H1 (cell line): Measurements from ENCODE around the gene CAPN7. TPM values are rescaled to one million over a fixed set of nuclear protein-coding genes. Genes with fewer than 3 reads are reported as not detected.

ENCODE experiments used
- CTCF ChIA-PET: fragments of 300-600 bp; sonication (Branson Sonifier 250); formaldehyde crosslinking; loops from one replicate; lab custom pipeline; 2021; ENCODE audit not compliant: partially characterized antibody; lab: Charles Lee
- POLR2A ChIA-PET: fragments of 300-600 bp; sonication (Branson Sonifier 250); formaldehyde crosslinking; loops from one replicate; lab custom pipeline; 2021; ENCODE audit warnings: inconsistent platforms; ENCODE audit not compliant: partially characterized antibody; lab: Charles Lee
- DNase-seq, 2 experiments: peaks; one replicate each; pipeline versions ENCODE4 v3.0.0 to v3.0.0-alpha.2; 2010 to 2022; ENCODE audit warnings: low spot score in 2 of 2, low read depth in 1 of 2, mixed read lengths in 1 of 2
- FAIRE-seq: peaks from 2 replicates; lab custom pipeline; 2011; peaks lifted over from hg19 to GRCh38; lab: Jason Lieb, UNC
- H2AFZ ChIP-seq: 2 replicates; pipeline ENCODE4 v1.8.1; 2012; ENCODE audit warnings: low read length, inconsistent platforms
- H2AK5ac ChIP-seq: 2 replicates; pipeline ENCODE4 v1.6.1; 2013; ENCODE audit warnings: low read depth, low read length
- H2BK120ac ChIP-seq: replicated peaks from 2 replicates; pipeline ENCODE3; 2013; ENCODE audit warnings: low read depth, low read length, inconsistent platforms
- H2BK12ac ChIP-seq: 2 replicates; pipeline ENCODE4 v1.6.1; 2013; ENCODE audit warnings: low read depth, low read length
- H2BK15ac ChIP-seq: 2 replicates; pipeline ENCODE4 v1.6.1; 2013; ENCODE audit warnings: low read length
- H2BK20ac ChIP-seq: 2 replicates; pipeline ENCODE4 v1.6.1; 2013; ENCODE audit warnings: low read length
- H2BK5ac ChIP-seq: 2 replicates; pipeline ENCODE4 v1.6.1; 2013; ENCODE audit warnings: low read depth, low read length
- H3K14ac ChIP-seq: 2 replicates; pipeline ENCODE4 v1.6.1; 2013; ENCODE audit warnings: inconsistent platforms; ENCODE audit not compliant: insufficient read length
- H3K18ac ChIP-seq: 2 replicates; pipeline ENCODE4 v1.6.1; 2013; ENCODE audit warnings: low read length; ENCODE audit errors: extremely low read depth
- H3K23ac ChIP-seq: 2 replicates; pipeline ENCODE4 v1.6.1; 2013; ENCODE audit warnings: inconsistent platforms; ENCODE audit not compliant: insufficient read length
- H3K23me2 ChIP-seq: 2 replicates; pipeline ENCODE4 v1.6.1; 2013; ENCODE audit warnings: low read depth, low read length
- H3K27ac ChIP-seq: 2 replicates; pipeline ENCODE4 v1.6.1; 2011; ENCODE audit warnings: low read depth, low read length, inconsistent platforms
- H3K27me3 ChIP-seq, 4 experiments: replicated peaks in 1 of 4; 1 replicate in 1 of 4; 2 replicates in 3 of 4; pipeline versions ENCODE4 v1.6.1 to v1.8.1; 2011 to 2013; ENCODE audit warnings: low read length in 3 of 4, mild to moderate bottlenecking in 3 of 4, inconsistent platforms in 2 of 4, mixed read lengths in 2 of 4, moderate library complexity in 1 of 4; ENCODE audit not compliant: control insufficient read depth in 3 of 4, insufficient read depth in 3 of 4; ENCODE audit errors: extremely low read depth in 1 of 4
- H3K36me3 ChIP-seq, 4 experiments: 2 replicates each; pipeline versions ENCODE4 v1.6.1 to v1.8.1; 2011 to 2013; ENCODE audit warnings: mild to moderate bottlenecking in 4 of 4, low read length in 3 of 4, moderate library complexity in 2 of 4, control low read depth in 1 of 4, inconsistent platforms in 1 of 4; ENCODE audit not compliant: insufficient read depth in 4 of 4, control insufficient read depth in 2 of 4
- H3K4ac ChIP-seq: replicated peaks from 2 replicates; pipeline ENCODE3; 2013; ENCODE audit warnings: low read length, low read depth, mixed read lengths, inconsistent platforms; ENCODE audit not compliant: insufficient read length
- H3K4me1 ChIP-seq, 4 experiments: replicated peaks in 1 of 4; 1 replicate in 1 of 4; 2 replicates in 3 of 4; pipeline versions ENCODE4 v1.6.1 to v1.8.1; 2011 to 2013; ENCODE audit warnings: low read length in 3 of 4, inconsistent platforms in 2 of 4, mixed read lengths in 1 of 4; ENCODE audit not compliant: insufficient read depth in 4 of 4, control insufficient read depth in 3 of 4
- H3K4me2 ChIP-seq, 2 experiments: 2 replicates each; pipeline versions ENCODE4 v1.6.1 to v1.8.1; 2011 to 2013; ENCODE audit warnings: low read depth in 2 of 2, low read length in 2 of 2, control low read depth in 1 of 2, inconsistent platforms in 1 of 2, mild to moderate bottlenecking in 1 of 2; ENCODE audit not compliant: insufficient read depth in 1 of 2
- H3K4me3 ChIP-seq, 4 experiments: fragments of 200-600, 300-600 bp in 1 of 4; sonication (generic), shearing (Covaris generic), sonication (Bioruptor Twin) in 1 of 4; 2 replicates each; pipeline versions ENCODE4 v1.5.1 to v1.8.1; 2011 to 2016; ENCODE audit warnings: low read length in 4 of 4, low read depth in 3 of 4, control low read depth in 2 of 4, inconsistent platforms in 2 of 4, mild to moderate bottlenecking in 2 of 4, mixed read lengths in 1 of 4, moderate library complexity in 1 of 4; ENCODE audit not compliant: insufficient read depth in 2 of 4; ENCODE audit errors: extremely low read depth in 1 of 4
- H3K56ac ChIP-seq: replicated peaks from 2 replicates; pipeline ENCODE3; 2013; ENCODE audit warnings: low read depth, mild to moderate bottlenecking, mixed read lengths, low read length, inconsistent platforms; ENCODE audit not compliant: insufficient read length
- H3K79me1 ChIP-seq: 2 replicates; pipeline ENCODE4 v1.6.1; 2013; ENCODE audit warnings: low read depth, low read length, control low read depth
- H3K79me2 ChIP-seq, 2 experiments: 2 replicates each; pipeline versions ENCODE4 v1.6.1 to v1.8.1; 2012 to 2013; ENCODE audit warnings: low read length in 2 of 2, mild to moderate bottlenecking in 2 of 2, inconsistent platforms in 1 of 2; ENCODE audit not compliant: insufficient read depth in 2 of 2, control insufficient read depth in 1 of 2
- H3K9ac ChIP-seq, 4 experiments: replicated peaks in 1 of 4; 1 replicate in 1 of 4; 2 replicates in 3 of 4; pipeline versions ENCODE4 v1.6.1 to v1.8.1; 2011 to 2013; ENCODE audit warnings: low read depth in 3 of 4, low read length in 3 of 4, control low read depth in 2 of 4, mild to moderate bottlenecking in 2 of 4, moderate library complexity in 2 of 4, inconsistent platforms in 1 of 4; ENCODE audit errors: extremely low read depth in 1 of 4
- H3K9me3 ChIP-seq, 2 experiments: 2 replicates each; pipeline versions ENCODE4 v1.6.1 to v1.8.1; 2012 to 2013; ENCODE audit warnings: mild to moderate bottlenecking in 2 of 2, moderate library complexity in 2 of 2, control low read depth in 1 of 2, inconsistent platforms in 1 of 2, low read depth in 1 of 2, low read length in 1 of 2, mixed read lengths in 1 of 2; ENCODE audit not compliant: insufficient read depth in 2 of 2
- H4K20me1 ChIP-seq, 2 experiments: replicated peaks in 1 of 2; 2 replicates each; pipeline versions ENCODE3 to v1.8.1; 2011 to 2013; ENCODE audit warnings: inconsistent platforms in 2 of 2, low read length in 2 of 2, mild to moderate bottlenecking in 1 of 2; ENCODE audit not compliant: insufficient read depth in 2 of 2, control insufficient read depth in 1 of 2
- H4K5ac ChIP-seq: 2 replicates; pipeline ENCODE4 v1.6.1; 2013; ENCODE audit warnings: low read length, low read depth, mixed read lengths, inconsistent platforms; ENCODE audit not compliant: insufficient read length
- H4K8ac ChIP-seq: 2 replicates; pipeline ENCODE4 v1.8.0; 2013; ENCODE audit warnings: mild to moderate bottlenecking, moderate library complexity, low read length, inconsistent platforms; ENCODE audit not compliant: insufficient read depth; ENCODE audit errors: extremely low read depth
- H4K91ac ChIP-seq: replicated peaks from 2 replicates; pipeline ENCODE3; 2013; ENCODE audit warnings: low read length, mixed read lengths, inconsistent platforms; ENCODE audit not compliant: insufficient read length
- BCL11A ChIP-seq, 2 experiments: IDR thresholded peaks; one replicate each; pipeline ENCODE4 v1.6.1; 2011; ENCODE audit warnings: low read depth in 2 of 2, low read length in 2 of 2, mild to moderate bottlenecking in 2 of 2
- BRCA1 ChIP-seq: IDR thresholded peaks from 2 replicates; pipeline ENCODE4 v1.6.1; 2012; ENCODE audit warnings: low read depth, low read length, improper control_type of control experiment
- GABPA ChIP-seq: IDR thresholded peaks from 2 replicates; pipeline ENCODE4 v1.6.1; 2011; ENCODE audit warnings: mild to moderate bottlenecking, low read length, moderate library complexity, borderline replicate concordance; ENCODE audit not compliant: insufficient read depth
- MAX ChIP-seq: IDR thresholded peaks from 2 replicates; pipeline ENCODE4 v1.6.1; 2012; ENCODE audit warnings: inconsistent platforms
- POLR2A ChIP-seq, 2 experiments: IDR thresholded peaks; 1 replicate in 1 of 2; 2 replicates in 1 of 2; pipeline ENCODE4 v1.6.1; 2011; ENCODE audit warnings: low read depth in 2 of 2, low read length in 2 of 2, mild to moderate bottlenecking in 2 of 2; ENCODE audit errors: control extremely low read depth in 1 of 2
- RAD21 ChIP-seq, 2 experiments: IDR thresholded peaks in 1 of 2; conservative IDR thresholded peaks in 1 of 2; 2 replicates each; pipeline ENCODE4 v1.6.1; 2011; ENCODE audit warnings: low read depth in 2 of 2, low read length in 2 of 2, improper control_type of control experiment in 1 of 2, inconsistent platforms in 1 of 2, mild to moderate bottlenecking in 1 of 2, moderate library complexity in 1 of 2
- SP2 ChIP-seq: IDR thresholded peaks from 2 replicates; pipeline ENCODE4 v1.6.1; 2012; ENCODE audit warnings: mild to moderate bottlenecking, low read length, inconsistent platforms
- WGBS, 2 experiments: shearing (Covaris generic) in 1 of 2; methylation state at CpG; one replicate each; pipeline versions ENCODE4 v1.1.6 to v1.1.7; 2013 to 2015; ENCODE audit warnings: low lambda C conversion rate in 2 of 2, mixed read lengths in 2 of 2, inconsistent platforms in 1 of 2, low coverage in 1 of 2, missing lambda C conversion rate in 1 of 2; ENCODE audit not compliant: insufficient replicate concordance in 2 of 2, insufficient coverage in 1 of 2, insufficient read length in 1 of 2; ENCODE audit errors: extremely low coverage in 1 of 2, missing lambda C conversion rate in 1 of 2; 5-methylcytosine and 5-hydroxymethylcytosine counted together
- polyA plus RNA-seq, 7 experiments: library from polyadenylated mRNA; depleted of rRNA in 3 of 7; stranded (reverse) in 5 of 7; unstranded in 2 of 7; fragments of >200 nt in 5 of 7; fragments of 200-250 nt in 2 of 7; gene quantifications; 1 replicate in 5 of 7; 2 replicates in 1 of 7; 4 replicates in 1 of 7; pipeline versions ENCODE4 v1.2.1 to v1.2.3, GENCODE V29; 2011 to 2013; ENCODE audit warnings: missing spikeins in 2 of 7, mixed read lengths in 2 of 7
- total RNA-seq: library from RNA; stranded (reverse); fragmentation: NEBNext Ultra II Directional; extraction: Animal tissue kit (Norgen Biotek cat#: 25700); gene quantifications from 2 replicates; pipeline ENCODE4 v1.2.1, GENCODE V29; 2021

CAPN7 gene
- total and polyA plus RNA-seq, 2 of the 8 experiments (the other 6 are each of a cell fraction or from before 2014, with no cell fraction given): 5.3 to 13.2 TPM

DNA sequence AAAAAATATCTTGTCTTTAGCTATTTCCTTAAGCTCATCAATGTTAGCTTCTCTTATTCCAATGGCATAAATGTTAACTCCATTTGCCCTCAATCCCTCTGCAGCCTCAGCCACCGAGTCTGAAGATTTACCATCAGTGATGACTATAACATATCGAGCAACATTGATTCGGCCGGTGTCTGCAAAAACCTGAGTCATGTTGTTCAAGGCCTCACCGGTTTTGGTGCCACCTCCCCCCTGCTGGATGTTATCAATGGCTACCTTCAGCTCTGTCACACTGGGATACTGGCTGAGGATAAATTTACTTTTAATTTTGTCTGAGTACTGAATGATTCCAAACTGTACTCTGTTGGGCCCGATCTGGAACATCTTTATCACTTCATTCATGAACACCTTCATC, 41.0 kb upstream of the CAPN7 start:
- Histone ChIP-seq H3K18ac (no peak overlapping the region), H2AFZ (no peak overlapping the region), H3K27me3 (no peaks in the 10 kb centered on the region), H3K14ac (no peak overlapping the region), H4K91ac (no peak overlapping the region), H3K4ac (no peak overlapping the region), H3K4me3 (no peak overlapping the region), H3K79me1 (no peaks in the 10 kb centered on the region), H3K9me3 (peaks cover 4 to 7% of the 10 kb centered on the region in 2 experiments; a peak in 2 of 4 replicates), H2BK15ac (no peak overlapping the region), H2BK5ac (no peak overlapping the region), H3K56ac (no peak overlapping the region), H3K36me3 (no peaks in the 10 kb centered on the region), H2BK12ac (no peak overlapping the region), H4K8ac (no peak overlapping the region), H3K23ac (no peak overlapping the region), H2BK20ac (no peak overlapping the region), H3K27ac (no peak overlapping the region), H3K9ac (no peak overlapping the region), H4K5ac (no peak overlapping the region), H3K4me2 (no peak overlapping the region), H3K79me2 (no peaks in the 10 kb centered on the region), H2BK120ac (no peak overlapping the region), H3K23me2 (no peaks in the 10 kb centered on the region), H2AK5ac (no peak overlapping the region), H4K20me1 (no peaks in the 10 kb centered on the region), H3K4me1 (no peaks in the 10 kb centered on the region)
- FAIRE-seq (no peak), DNase-seq (no peak)
- ChIA-PET POLR2A (no interaction called here), CTCF (interaction anchor here (0.6 kb wide), 1 partner anchor 36 kb away, joined by 3 read pairs; no protein-coding TSS in a partner anchor)
- TF ChIP-seq BRCA1 (no peak), RAD21 (IDR thresholded peaks at IDR 0.05 in 1 of 2, conservative IDR thresholded peaks at IDR 0.05 in 1 of 2; ENCODE audit: low read depth in 2 of 2, low read length in 2 of 2) (no peak), GABPA (no peak), MAX (no peak), SP2 (no peak), BCL11A (IDR thresholded peaks at IDR 0.05; ENCODE audit: low read depth in 2 of 2, low read length in 2 of 2) (no peak), POLR2A (IDR thresholded peaks at IDR 0.05; ENCODE audit: control extremely low read depth in 1 of 2, low read depth in 2 of 2, low read length in 2 of 2) (no peak)
- 93% methylated on average over 6 of the region's 6 CpGs; no CpG with 5 or more reads in 1 of the 2 experiments for WGBS, 2 experiments
